HEK293 (cell line): ENCODE data around the gene CALHM3.

Source experiments
- CTCF ChIA-PET: fragments of 350-600 bp; formaldehyde crosslinking; extraction: SDS; loops from one replicate; lab custom pipeline; 2021; ENCODE audit warnings: antibody characterized with exemption; lab: Yijun Ruan, JAX
- POLR2A ChIA-PET: fragments of 300-600 bp; formaldehyde crosslinking; extraction: SDS; loops from one replicate; lab custom pipeline; 2020; ENCODE audit warnings: antibody characterized with exemption, inconsistent platforms; lab: Yijun Ruan, JAX
- H3K27ac ChIP-seq: fragments of 200-500 bp; sonication (Bioruptor generic); 2 replicates; pipeline ENCODE4 v1.5.1; 2014; ENCODE audit warnings: low read depth, low read length, control low read depth, inconsistent platforms; ENCODE audit errors: extremely low read depth
- H3K36me3 ChIP-seq, 2 experiments: fragments of 200-500 bp in 1 of 2; sonication (Bioruptor generic) in 1 of 2; 1 replicate in 1 of 2; 2 replicates in 1 of 2; pipeline ENCODE4 v1.5.1; 2014 to 2017; ENCODE audit warnings: inconsistent platforms in 2 of 2, low read length in 2 of 2; ENCODE audit not compliant: control insufficient read depth in 2 of 2, insufficient read depth in 1 of 2
- H3K4me1 ChIP-seq: fragments of 200-500 bp; sonication (Bioruptor generic); 2 replicates; pipeline ENCODE4 v1.5.1; 2014; ENCODE audit warnings: mild to moderate bottlenecking, low read length, inconsistent platforms; ENCODE audit not compliant: control insufficient read depth, insufficient read depth
- H3K4me3 ChIP-seq: 2 replicates; pipeline ENCODE4 v1.5.1; 2011; ENCODE audit warnings: low read depth, mild to moderate bottlenecking, control low read depth, low read length, moderate library complexity
- H3K9me3 ChIP-seq: fragments of 200-500 bp; sonication (Bioruptor generic); 2 replicates; pipeline ENCODE4 v1.5.1; 2014; ENCODE audit warnings: low read depth, low read length, inconsistent platforms; ENCODE audit not compliant: control insufficient read depth, insufficient read depth
- EGR2 ChIP-seq: fragments of 450-650 bp; formaldehyde crosslinking; IDR thresholded peaks from 2 replicates; pipeline ENCODE4 v1.5.1; 2016; ENCODE audit warnings: low read depth, missing biosample characterization, missing genetic modification characterization
- SETDB1 ChIP-seq: IDR thresholded peaks from one replicate; pipeline ENCODE4 v1.6.1; 2017; ENCODE audit warnings: mild to moderate bottlenecking, low read length, moderate library complexity, mixed read lengths; ENCODE audit not compliant: insufficient read length
- ZBTB17 ChIP-seq: fragments of 450-650 bp; formaldehyde crosslinking; IDR thresholded peaks from 2 replicates; pipeline ENCODE4 v1.5.1; 2016; ENCODE audit warnings: missing biosample characterization, missing genetic modification characterization
- ZBTB20 ChIP-seq: fragments of 450-650 bp; formaldehyde crosslinking; IDR thresholded peaks from 2 replicates; pipeline ENCODE4 v1.5.1; 2016; ENCODE audit warnings: missing biosample characterization, missing genetic modification characterization
- ZNF335 ChIP-seq: fragments of 450-650 bp; formaldehyde crosslinking; conservative IDR thresholded peaks from 2 replicates; pipeline ENCODE4 v1.5.1; 2016; ENCODE audit warnings: missing biosample characterization, missing genetic modification characterization
- ZNF549 ChIP-seq: fragments of 450-650 bp; IDR thresholded peaks from 2 replicates; pipeline ENCODE4 v1.5.1; 2018; ENCODE audit warnings: missing biosample characterization, missing genetic modification characterization, mild to moderate bottlenecking, inconsistent platforms, moderate library complexity
- ZNF658 ChIP-seq: fragments of 450-650 bp; formaldehyde crosslinking; IDR thresholded peaks from 2 replicates; pipeline ENCODE4; 2016; ENCODE audit warnings: missing biosample characterization, missing genetic modification characterization
- TF ChIP-seq, protein P1 (sequence below): fragments of 450-650 bp; formaldehyde crosslinking; IDR thresholded peaks from 2 replicates; pipeline ENCODE4 v1.5.1; 2016; ENCODE audit warnings: missing biosample characterization, missing genetic modification characterization
- TF ChIP-seq, protein P2 (sequence below): fragments of 450-650 bp; formaldehyde crosslinking; IDR thresholded peaks from 2 replicates; pipeline ENCODE4 v1.5.1; 2016; ENCODE audit warnings: missing biosample characterization, missing genetic modification characterization
- TF ChIP-seq, protein P3 (sequence below): fragments of 450-650 bp; formaldehyde crosslinking; IDR thresholded peaks from 2 replicates; pipeline ENCODE4 v1.5.1; 2016; ENCODE audit warnings: missing biosample characterization, missing genetic modification characterization
- TF ChIP-seq, protein P4 (sequence below): fragments of 450-650 bp; formaldehyde crosslinking; IDR thresholded peaks from 2 replicates; pipeline ENCODE4 v1.5.1; 2016; ENCODE audit warnings: missing biosample characterization, missing genetic modification characterization
- TF ChIP-seq, protein P5 (sequence below): fragments of 450-650 bp; formaldehyde crosslinking; optimal IDR thresholded peaks from 2 replicates; pipeline ENCODE3; 2016; ENCODE audit warnings: missing biosample characterization, mild to moderate bottlenecking, missing genetic modification characterization

CALHM3 gene

DNA sequence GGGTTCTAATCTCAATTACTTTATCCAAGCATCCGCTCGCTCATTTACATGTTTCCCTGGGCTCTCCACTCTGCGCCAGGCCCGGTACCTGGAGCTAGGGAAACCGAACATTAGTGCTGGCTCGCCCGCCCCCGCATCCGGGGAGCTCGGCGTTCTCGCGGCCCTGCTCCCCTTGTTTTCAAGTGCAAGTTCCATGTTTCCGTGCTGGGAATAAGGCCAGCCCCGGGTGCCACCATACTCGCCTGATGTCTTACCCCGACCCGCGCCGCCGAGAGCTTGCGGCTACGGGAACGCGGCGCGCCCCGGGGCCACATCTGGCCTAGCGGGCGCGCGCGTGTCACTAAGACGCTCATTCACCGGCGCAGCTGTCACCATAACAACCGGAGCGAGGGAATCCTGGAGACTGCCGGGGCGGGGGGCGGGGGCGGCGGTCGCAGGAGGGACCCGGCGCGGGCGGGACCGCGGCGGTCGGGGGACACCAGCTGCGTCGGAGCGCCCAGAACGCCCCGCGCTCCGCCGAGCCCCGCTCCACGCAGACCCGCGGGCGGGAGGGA is 14.4 kb upstream of the CALHM3 start, which contains the start of gene NEURL1 (continued):
- TF ChIP-seq, protein P1, sequence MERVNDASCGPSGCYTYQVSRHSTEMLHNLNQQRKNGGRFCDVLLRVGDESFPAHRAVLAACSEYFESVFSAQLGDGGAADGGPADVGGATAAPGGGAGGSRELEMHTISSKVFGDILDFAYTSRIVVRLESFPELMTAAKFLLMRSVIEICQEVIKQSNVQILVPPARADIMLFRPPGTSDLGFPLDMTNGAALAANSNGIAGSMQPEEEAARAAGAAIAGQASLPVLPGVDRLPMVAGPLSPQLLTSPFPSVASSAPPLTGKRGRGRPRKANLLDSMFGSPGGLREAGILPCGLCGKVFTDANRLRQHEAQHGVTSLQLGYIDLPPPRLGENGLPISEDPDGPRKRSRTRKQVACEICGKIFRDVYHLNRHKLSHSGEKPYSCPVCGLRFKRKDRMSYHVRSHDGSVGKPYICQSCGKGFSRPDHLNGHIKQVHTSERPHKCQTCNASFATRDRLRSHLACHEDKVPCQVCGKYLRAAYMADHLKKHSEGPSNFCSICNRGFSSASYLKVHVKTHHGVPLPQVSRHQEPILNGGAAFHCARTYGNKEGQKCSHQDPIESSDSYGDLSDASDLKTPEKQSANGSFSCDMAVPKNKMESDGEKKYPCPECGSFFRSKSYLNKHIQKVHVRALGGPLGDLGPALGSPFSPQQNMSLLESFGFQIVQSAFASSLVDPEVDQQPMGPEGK (tag by site-specific recombination) = peak; percentile 23; the same call in 1 of the 2 replicates
- TF ChIP-seq ZNF335 (tag by site-specific recombination) = peak; percentile 62
- TF ChIP-seq ZBTB17 (tag by site-specific recombination) = peak; percentile 71
- peak; percentile 17; the same call in 1 of the 2 replicates for TF ChIP-seq ZBTB20
- TF ChIP-seq, protein P2, sequence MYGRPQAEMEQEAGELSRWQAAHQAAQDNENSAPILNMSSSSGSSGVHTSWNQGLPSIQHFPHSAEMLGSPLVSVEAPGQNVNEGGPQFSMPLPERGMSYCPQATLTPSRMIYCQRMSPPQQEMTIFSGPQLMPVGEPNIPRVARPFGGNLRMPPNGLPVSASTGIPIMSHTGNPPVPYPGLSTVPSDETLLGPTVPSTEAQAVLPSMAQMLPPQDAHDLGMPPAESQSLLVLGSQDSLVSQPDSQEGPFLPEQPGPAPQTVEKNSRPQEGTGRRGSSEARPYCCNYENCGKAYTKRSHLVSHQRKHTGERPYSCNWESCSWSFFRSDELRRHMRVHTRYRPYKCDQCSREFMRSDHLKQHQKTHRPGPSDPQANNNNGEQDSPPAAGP (tag by site-specific recombination) = peak; percentile 35; the same call in 1 of the 2 replicates
- TF ChIP-seq, protein P3, sequence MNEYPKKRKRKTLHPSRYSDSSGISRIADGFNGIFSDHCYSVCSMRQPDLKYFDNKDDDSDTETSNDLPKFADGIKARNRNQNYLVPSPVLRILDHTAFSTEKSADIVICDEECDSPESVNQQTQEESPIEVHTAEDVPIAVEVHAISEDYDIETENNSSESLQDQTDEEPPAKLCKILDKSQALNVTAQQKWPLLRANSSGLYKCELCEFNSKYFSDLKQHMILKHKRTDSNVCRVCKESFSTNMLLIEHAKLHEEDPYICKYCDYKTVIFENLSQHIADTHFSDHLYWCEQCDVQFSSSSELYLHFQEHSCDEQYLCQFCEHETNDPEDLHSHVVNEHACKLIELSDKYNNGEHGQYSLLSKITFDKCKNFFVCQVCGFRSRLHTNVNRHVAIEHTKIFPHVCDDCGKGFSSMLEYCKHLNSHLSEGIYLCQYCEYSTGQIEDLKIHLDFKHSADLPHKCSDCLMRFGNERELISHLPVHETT (tag by site-specific recombination) = no peak
- TF ChIP-seq, protein P4, sequence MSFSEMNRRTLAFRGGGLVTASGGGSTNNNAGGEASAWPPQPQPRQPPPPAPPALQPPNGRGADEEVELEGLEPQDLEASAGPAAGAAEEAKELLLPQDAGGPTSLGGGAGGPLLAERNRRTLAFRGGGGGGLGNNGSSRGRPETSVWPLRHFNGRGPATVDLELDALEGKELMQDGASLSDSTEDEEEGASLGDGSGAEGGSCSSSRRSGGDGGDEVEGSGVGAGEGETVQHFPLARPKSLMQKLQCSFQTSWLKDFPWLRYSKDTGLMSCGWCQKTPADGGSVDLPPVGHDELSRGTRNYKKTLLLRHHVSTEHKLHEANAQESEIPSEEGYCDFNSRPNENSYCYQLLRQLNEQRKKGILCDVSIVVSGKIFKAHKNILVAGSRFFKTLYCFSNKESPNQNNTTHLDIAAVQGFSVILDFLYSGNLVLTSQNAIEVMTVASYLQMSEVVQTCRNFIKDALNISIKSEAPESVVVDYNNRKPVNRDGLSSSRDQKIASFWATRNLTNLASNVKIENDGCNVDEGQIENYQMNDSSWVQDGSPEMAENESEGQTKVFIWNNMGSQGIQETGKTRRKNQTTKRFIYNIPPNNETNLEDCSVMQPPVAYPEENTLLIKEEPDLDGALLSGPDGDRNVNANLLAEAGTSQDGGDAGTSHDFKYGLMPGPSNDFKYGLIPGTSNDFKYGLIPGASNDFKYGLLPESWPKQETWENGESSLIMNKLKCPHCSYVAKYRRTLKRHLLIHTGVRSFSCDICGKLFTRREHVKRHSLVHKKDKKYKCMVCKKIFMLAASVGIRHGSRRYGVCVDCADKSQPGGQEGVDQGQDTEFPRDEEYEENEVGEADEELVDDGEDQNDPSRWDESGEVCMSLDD (tag by site-specific recombination) = 0 out of 2 replicates have a peak, but pooled peaks have one; percentile 28
- peak; percentile 28; the same call in 1 of the 2 replicates for TF ChIP-seq EGR2 (tag by site-specific recombination)
- TF ChIP-seq SETDB1 = no peak
- no peak for TF ChIP-seq ZNF549 (tag by site-specific recombination)
- TF ChIP-seq, protein P5, sequence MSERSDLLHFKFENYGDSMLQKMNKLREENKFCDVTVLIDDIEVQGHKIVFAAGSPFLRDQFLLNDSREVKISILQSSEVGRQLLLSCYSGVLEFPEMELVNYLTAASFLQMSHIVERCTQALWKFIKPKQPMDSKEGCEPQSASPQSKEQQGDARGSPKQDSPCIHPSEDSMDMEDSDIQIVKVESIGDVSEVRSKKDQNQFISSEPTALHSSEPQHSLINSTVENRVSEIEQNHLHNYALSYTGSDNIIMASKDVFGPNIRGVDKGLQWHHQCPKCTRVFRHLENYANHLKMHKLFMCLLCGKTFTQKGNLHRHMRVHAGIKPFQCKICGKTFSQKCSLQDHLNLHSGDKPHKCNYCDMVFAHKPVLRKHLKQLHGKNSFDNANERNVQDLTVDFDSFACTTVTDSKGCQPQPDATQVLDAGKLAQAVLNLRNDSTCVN (tag by site-specific recombination) = peak; percentile 75

DNA sequence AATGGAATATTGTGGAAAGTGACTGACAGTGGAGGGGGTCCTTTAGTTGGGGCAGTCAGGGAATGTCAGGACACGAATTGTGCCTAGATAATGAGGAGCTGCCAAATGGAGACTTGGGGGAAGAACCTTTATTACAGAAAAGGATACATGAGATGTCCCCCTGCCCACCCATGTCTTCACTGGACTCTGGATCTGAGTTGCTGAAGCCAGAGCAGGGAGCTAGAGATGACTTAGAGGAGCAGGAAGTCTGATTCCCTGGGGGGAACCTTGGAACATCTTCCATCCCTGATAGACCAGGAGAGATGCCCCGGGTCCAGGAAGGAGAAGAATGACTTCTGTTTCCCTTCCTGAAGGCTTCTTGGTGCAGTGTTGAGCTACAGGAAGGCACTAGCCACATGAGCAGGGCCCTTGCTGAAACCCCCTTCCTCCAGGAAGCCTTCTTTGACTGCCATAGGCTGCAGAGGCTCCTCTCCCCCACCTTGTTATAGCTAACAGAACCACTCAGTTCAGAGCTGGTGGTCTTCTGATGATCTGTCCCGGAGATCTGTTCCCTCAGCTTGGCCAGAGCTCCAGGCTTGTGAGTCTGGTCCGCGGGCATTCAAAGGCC is 13.7 kb upstream of the CALHM3 start:
- CTCF ChIA-PET = interaction anchor here (0.6 to 6.1 kb wide), 13 partner anchors 9 to 100 kb away, joined by 3 to 41 read pairs (median 4); no protein-coding TSS in a partner anchor
- TF ChIP-seq ZNF658 (tag by site-specific recombination) = no peak
- H3K4me3 ChIP-seq = no peak overlapping the region
- no peak overlapping the region for H3K27ac ChIP-seq
- H3K4me1 ChIP-seq = no peaks in the 10 kb centered on the region
- H3K36me3 ChIP-seq = no peaks in the 10 kb centered on the region
- POLR2A ChIA-PET = interaction anchor here (0.6 to 3.4 kb wide), 9 partner anchors 9 to 125 kb away, joined by 3 to 15 read pairs (median 4); partner anchors contain the start of genes ATP5MK, PDCD11 and TAF5
- H3K9me3 ChIP-seq = no peaks in the 10 kb centered on the region
